ENCODE data around the gene M1AP. TPM values are rescaled to one million over a fixed set of nuclear protein-coding genes. Genes with fewer than 3 reads are reported as not detected.

The M1AP gene
- total RNA-seq, 1 donor from 2014 or later = not detected

- ATAC-seq (peak; percentile 73), DNase-seq (ENCODE audit: missing footprints) (peak; percentile 82)
- intact Hi-C loops (cut with DNase I) = no loop called here
Observed at GRCh38 chr2:74515981-74516633, 132.0 kb downstream of the M1AP start.

DNA sequence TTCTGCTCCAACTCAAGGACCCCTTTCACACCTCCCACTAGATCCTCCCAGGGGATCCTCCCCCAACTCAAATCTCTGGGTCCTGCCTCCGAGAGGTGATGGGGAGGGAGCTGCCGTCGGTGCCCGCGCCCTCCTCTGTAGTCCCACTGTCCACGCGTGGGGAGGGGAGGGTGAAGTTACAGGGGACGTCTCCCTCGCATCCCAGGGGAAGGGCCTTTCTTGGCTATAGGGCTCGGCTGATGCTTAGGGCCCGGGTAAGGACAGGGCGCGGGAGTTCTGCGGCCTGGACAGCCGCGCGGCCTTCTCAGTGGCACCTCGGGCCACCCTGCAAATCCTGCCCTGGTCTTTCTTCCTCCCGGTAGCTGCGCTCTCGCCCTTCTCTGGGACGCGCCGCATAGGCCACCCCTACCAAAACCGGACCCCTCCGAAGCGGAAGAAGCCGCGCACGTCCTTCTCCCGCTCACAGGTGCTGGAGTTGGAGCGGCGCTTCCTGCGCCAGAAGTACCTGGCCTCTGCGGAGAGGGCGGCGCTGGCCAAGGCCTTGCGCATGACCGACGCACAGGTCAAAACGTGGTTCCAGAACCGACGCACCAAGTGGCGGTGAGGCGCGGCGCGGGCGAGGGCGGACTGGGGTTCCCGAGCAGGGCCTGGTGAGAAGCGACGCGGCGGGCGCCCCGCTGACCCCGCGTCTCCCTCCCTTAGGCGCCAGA lies 132.7 kb downstream of the M1AP start:
- intact Hi-C loops (cut with DNase I) = no loop called here
- ATAC-seq (no peak), DNase-seq (ENCODE audit: missing footprints) (peak; percentile 27)

DNA sequence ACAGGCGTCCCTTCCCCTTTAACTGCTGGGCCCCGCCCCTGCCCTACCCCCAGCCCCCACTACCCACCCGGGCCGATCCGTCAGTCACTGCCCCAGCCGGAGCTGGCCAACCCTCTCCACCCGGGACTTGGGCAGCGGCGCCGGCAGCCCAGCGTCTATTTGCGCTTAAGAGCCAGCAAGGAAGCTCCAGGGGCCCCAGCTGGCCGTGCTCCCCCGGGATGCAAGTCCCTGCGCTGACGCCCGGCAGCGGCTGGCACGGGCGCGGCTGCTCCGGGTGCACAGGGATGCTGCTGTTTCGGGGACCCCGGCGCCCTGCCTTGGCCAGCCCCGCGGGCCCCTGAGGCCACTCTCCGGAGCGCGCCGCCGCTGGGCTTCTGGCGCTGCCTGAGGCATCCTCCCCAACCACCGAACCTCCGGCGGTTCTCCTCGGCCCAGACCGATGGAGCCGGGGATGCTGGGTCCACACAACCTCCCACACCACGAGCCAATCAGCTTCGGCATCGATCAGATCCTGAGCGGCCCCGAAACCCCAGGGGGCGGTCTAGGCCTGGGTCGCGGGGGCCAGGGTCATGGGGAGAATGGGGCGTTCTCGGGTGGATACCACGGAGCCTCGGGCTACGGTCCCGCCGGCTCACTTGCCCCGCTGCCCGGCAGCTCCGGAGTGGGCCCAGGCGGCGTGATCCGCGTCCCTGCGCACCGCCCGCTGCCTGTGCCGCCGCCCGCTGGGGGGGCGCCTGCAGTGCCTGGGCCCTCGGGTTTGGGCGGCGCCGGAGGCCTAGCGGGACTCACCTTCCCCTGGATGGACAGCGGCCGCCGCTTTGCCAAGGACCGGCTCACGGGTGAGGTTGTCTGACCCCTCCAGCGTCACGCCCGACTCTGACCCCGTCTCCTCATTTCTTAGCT lies 133.5 kb downstream of the M1AP start, which contains the start of gene TLX2:
Gene TLX2, plus strand, starts transcription at position 83 of the 903 bp plus-strand sequence. Its CDS starts 357 bp downstream, at position 440.
- DNase-seq (ENCODE audit: missing footprints) (peak; percentile 57), ATAC-seq (no peak)
- intact Hi-C loops (cut with DNase I) = no loop called here

DNA sequence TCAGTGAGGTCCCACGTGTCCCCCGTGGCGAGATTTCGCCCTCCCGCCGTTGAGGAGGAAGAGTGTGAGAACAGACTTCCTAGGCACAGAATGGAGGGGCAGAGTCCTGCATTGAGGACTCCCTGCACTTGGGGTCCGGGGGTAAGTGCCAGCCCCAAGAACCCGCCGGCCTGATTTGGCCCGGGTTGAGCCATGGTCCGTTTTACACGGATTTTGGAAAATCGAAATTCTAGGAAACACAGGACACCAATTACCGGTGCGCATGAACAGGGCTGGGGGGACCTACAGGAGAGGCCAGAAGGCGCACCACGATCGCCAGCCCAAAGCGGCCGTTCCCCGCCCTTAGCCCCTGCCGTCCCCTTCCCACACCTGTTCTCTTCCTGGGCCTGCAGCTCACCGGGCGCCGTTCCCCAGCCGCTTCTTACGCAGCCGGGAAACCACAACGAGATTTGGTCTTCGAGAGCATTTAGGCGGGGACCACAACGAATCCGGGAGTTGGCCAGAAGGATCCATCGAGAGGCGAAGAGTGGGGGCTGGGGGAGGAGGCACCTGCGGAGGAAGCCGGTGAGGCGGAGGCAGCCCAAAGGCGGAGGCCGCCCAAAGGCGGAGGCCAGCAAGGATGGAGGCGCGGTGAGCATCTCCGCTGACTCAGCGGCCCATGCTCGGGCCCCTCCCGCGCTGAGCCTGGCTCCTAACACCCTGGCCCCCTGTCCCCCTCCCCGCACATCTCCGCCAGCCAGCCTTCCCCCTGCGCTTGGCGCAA lies 134.3 kb downstream of the M1AP start:
- intact Hi-C loops (cut with DNase I) = no loop called here

DNA sequence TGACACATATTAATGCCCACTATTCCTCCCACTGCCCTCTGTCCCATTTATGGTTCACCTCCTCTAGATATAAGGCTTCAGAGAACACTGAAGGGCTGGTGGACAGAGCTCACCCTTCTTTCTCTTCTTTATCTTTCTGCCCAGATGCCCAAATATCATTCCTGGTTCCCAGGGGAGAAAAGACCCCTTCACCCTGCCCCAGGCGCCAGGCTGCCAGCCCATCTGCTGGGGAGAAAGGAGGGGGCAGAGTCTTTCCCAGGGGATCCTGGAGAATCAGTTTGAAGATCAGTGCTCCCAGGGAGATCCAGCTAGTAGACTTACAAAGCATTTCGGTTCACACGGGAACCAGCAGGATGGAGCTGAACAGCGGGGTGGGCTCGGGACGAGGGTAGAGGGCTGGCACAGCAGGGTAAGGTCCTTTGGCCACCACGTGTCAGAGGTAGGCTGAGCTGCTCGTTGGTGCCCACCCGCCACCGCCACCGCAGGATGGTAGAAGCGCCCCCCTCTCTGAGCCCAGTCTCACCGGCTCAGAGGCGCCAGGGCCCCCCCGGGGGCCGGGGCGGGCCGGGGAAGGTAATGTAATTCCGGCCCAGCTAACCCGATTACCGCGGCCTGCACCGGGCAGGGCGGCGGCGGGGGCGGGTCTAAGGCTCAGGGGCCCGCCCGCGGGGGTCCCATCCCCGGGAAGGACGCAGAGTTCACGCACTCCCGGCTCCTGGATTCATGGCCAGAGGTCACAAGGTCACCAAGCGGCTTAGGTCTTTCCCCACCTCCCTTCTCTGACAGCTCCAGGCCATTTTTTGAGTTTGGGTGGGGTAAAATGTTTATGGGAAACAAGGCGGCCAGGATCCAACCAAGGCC lies 135.2 kb downstream of the M1AP start:
- ATAC-seq (no peak), DNase-seq (ENCODE audit: missing footprints) (no peak)
- intact Hi-C loops (cut with DNase I) = no loop called here

More for the DNA sequence above, 134.3 kb downstream of the M1AP start:
- ATAC-seq (no peak), DNase-seq (ENCODE audit: missing footprints) (peak; percentile 65)

DNA sequence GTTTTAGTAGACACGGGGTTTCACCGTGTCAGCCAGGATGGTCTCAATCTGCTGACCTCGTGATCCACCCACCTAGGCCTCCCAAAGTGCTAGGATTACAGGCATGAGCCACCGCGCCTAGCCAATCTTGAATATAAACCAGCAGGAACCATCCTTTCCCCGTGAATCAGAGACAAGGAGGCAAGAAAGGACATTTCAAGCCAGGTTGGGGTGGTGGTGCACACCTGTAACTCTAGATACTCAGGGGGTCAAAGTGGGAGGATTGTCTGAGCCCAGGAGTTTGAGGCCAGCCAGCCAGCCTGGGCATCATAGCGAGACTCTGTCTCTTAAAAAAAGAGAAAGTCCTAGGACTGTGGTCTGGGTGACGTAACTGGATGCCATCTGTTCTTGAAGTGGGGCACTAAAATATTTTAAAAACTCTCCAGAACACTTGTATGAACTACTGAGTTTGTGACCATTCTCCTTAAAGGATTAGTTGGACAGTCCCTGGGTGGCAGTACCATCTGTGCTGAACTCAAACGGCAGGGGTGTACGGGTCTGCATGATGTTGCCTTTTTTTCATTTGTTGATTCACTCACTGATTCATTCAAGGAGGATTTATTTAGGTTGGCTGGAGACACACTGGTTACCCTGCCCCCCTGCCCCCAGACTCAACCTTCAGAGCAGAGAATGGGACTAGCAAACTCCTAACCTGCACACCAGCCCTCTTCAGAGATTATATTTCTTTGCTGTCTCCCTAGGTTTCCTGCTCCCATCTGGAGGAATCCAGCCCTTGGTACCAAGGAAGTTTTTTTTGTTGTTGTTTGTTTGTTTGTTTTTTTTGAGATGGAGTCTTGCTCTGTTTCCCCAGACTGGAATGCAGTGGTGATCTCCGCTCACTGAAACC lies 136.8 kb downstream of the M1AP start:
- ATAC-seq (no peak), DNase-seq (ENCODE audit: missing footprints) (no peak)
- intact Hi-C loops (cut with DNase I) = no loop called here

- intact Hi-C loops (cut with DNase I) = no loop called here
- DNase-seq (ENCODE audit: missing footprints) = no peak
- ATAC-seq = no peak
Observed at GRCh38 chr2:74510272-74510671, 137.9 kb downstream of the M1AP start.

DNA sequence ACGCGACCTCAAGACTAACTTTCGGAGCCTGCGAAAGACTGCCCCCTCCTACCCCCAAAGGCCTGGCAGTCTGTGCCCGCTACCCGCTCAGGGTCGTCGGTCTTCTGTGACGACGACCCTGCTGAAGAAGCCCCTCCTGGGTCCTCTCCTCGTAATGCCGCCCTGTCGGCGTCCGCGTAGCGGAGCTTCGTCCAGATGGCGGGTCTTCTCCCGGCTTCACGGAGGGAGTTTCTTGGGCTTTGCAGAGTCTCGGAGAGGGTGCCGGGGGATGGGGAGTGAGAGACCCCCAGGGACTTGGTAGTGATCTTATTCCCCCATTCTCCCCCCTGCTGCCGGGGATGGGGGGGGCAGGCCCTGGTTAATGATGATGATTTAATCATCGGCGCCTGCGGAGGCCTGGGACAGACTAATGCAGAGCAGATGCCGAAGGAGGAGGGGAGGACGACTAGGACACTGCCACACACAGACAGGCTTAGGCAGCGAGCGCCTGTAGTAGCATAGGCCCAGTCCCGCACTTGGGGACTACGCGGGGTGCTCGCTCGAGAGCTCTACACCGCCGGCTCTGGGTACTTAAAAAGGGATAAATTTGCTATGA lies 140.1 kb downstream of the M1AP start:
- peak; percentile 73 for DNase-seq (ENCODE audit: missing footprints)
- no peak for ATAC-seq
- intact Hi-C loops (cut with DNase I) = loop anchor here (2.0 to 10.0 kb wide), 2 partner anchors 21 to 147 kb away; partner anchors contain the start of genes AUP1, HTRA2 and SEMA4F

Other genes starting within 250 kb of the M1AP start
- gene C2orf81, start 226.7 kb downstream of the M1AP start, total RNA-seq = 1.1 TPM
- 3.0 TPM for gene WDR54, start 226.6 kb downstream of the M1AP start, total RNA-seq
- gene RTKN, start 206.4 kb downstream of the M1AP start, total RNA-seq = 16.4 TPM
- 15.7 TPM for gene INO80B, start 193.2 kb downstream of the M1AP start, total RNA-seq
- 44.3 TPM for gene WBP1, start 189.9 kb downstream of the M1AP start, total RNA-seq
- gene MOGS, start 182.9 kb downstream of the M1AP start, total RNA-seq = 20.7 TPM
- gene MRPL53, start 175.7 kb downstream of the M1AP start, total RNA-seq = 167 TPM
- gene CCDC142, start 165.3 kb downstream of the M1AP start, total RNA-seq = 8.3 TPM
- gene TTC31, start 165.2 kb downstream of the M1AP start, total RNA-seq = 12.2 TPM
- 0.43 TPM for gene LBX2, start 148.7 kb downstream of the M1AP start, total RNA-seq
- 26.7 TPM for gene PCGF1, start 140.6 kb downstream of the M1AP start, total RNA-seq
- not detected for gene TLX2, start 133.9 kb downstream of the M1AP start, total RNA-seq
- not detected for gene DQX1, start 122.1 kb downstream of the M1AP start, total RNA-seq
- gene AUP1, start 118.6 kb downstream of the M1AP start, total RNA-seq = 53.7 TPM
- 29.2 TPM for gene HTRA2, start 118.4 kb downstream of the M1AP start, total RNA-seq
- 4.8 TPM for gene LOXL3, start 94.4 kb downstream of the M1AP start, total RNA-seq
- gene DOK1, start 93.6 kb downstream of the M1AP start, total RNA-seq = 4.9 TPM
- 3.7 TPM for gene SEMA4F, start 5.9 kb upstream of the M1AP start, total RNA-seq
- gene HK2, start 185.8 kb upstream of the M1AP start, total RNA-seq = 5.4 TPM